Activated CD8-positive, alpha-beta T cell treated with anti-CD3 and anti-CD28 coated beads for 36 hours (primary cell): ENCODE results near the gene HEBP2. TPM values are rescaled to one million over a fixed set of nuclear protein-coding genes. Genes with fewer than 3 reads are reported as not detected.

ENCODE experiments used
- ATAC-seq: fragments of 200-7000 bp; cut with Tn5 transposase; one replicate; pipeline ENCODE4 v1.10.0; 2021; ENCODE audit warnings: mild to moderate bottlenecking, moderate library complexity
- CTCF ChIA-PET: fragments of 350-600 bp; sonication (Branson Sonifier 250); formaldehyde crosslinking; loops from one replicate; lab custom pipeline; 2021; ENCODE audit warnings: antibody characterized with exemption; lab: Charles Lee
- POLR2A ChIA-PET: fragments of 350-600 bp; sonication (Branson Sonifier 250); formaldehyde crosslinking; loops from one replicate; lab custom pipeline; 2021; ENCODE audit warnings: antibody characterized with exemption; lab: Charles Lee
- DNase-seq: peaks from one replicate; pipeline ENCODE4 v3.0.0-alpha.2; 2020
- H3K27ac Mint-ChIP-seq: one replicate; pipeline ENCODE4 v1.8.0; 2021; ENCODE audit warnings: mild to moderate bottlenecking, mixed read lengths
- H3K27me3 Mint-ChIP-seq: one replicate; pipeline ENCODE4 v1.8.0; 2021; ENCODE audit warnings: mixed read lengths
- H3K36me3 Mint-ChIP-seq: one replicate; pipeline ENCODE4 v1.8.0; 2021; ENCODE audit warnings: low read depth, mixed read lengths
- H3K4me1 Mint-ChIP-seq: one replicate; pipeline ENCODE4 v1.8.0; 2021; ENCODE audit warnings: low read depth, mixed read lengths
- H3K4me3 Mint-ChIP-seq: one replicate; pipeline ENCODE4 v1.8.0; 2021; ENCODE audit warnings: mild to moderate bottlenecking, moderate library complexity, mixed read lengths
- H3K9me3 Mint-ChIP-seq: one replicate; pipeline ENCODE4 v1.8.0; 2021; ENCODE audit warnings: mixed read lengths
- intact Hi-C: fragments of 100-400 bp; cut with micrococcal nuclease; formaldehyde crosslinking; loops from one replicate; pipeline ENCODE4 v1.10.0; 2022
- total RNA-seq, 2 experiments: library from RNA; stranded (reverse); gene quantifications; one replicate each; pipeline ENCODE4 v1.2.3, GENCODE V29; 2021
- TF ChIP-seq, protein P1 (sequence below): fragments of 200-600 bp; IDR thresholded peaks from one replicate; pipeline ENCODE4 v1.8.0; 2022; ENCODE audit warnings: antibody characterized with exemption, mild to moderate bottlenecking

HEBP2 gene
- total RNA-seq, 2 experiments from 2014 or later = 28.2 to 28.7 TPM

DNA sequence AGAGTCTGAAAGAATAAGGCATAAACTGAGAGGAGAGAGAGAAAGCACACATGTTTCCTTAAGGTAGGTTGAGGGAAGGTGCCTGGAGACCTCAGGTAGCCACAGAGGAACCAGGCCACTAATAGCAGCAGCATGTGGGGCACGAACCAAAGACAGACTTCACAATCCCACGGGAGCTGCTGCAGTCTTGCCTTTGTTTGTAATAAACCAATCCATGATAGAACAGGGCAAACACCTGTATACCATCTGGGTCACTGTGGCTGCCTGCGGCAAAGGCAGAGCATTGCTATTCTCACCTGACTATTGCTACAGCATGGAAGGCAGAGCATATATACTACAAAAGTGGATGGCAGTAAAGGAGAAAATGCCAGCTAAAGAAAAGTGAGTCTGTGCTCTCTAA lies 36.3 kb downstream of the HEBP2 start:
- Mint-ChIP-seq H3K4me1 (no peaks in the 10 kb centered on the region), H3K36me3 (no peaks in the 10 kb centered on the region), H3K27me3 (no peaks in the 10 kb centered on the region), H3K27ac (no peak overlapping the region), H3K9me3 (no peaks in the 10 kb centered on the region), H3K4me3 (no peak overlapping the region)
- ATAC-seq (no peak), DNase-seq (no peak)
- POLR2A ChIA-PET = no interaction called here
- CTCF ChIA-PET = interaction anchor here (0.6 to 3.1 kb wide), 3 partner anchors 12 to 324 kb away, joined by 4 to 11 read pairs (median 4); no protein-coding TSS in a partner anchor
- intact Hi-C loops = no loop called here
- TF ChIP-seq, protein P1, sequence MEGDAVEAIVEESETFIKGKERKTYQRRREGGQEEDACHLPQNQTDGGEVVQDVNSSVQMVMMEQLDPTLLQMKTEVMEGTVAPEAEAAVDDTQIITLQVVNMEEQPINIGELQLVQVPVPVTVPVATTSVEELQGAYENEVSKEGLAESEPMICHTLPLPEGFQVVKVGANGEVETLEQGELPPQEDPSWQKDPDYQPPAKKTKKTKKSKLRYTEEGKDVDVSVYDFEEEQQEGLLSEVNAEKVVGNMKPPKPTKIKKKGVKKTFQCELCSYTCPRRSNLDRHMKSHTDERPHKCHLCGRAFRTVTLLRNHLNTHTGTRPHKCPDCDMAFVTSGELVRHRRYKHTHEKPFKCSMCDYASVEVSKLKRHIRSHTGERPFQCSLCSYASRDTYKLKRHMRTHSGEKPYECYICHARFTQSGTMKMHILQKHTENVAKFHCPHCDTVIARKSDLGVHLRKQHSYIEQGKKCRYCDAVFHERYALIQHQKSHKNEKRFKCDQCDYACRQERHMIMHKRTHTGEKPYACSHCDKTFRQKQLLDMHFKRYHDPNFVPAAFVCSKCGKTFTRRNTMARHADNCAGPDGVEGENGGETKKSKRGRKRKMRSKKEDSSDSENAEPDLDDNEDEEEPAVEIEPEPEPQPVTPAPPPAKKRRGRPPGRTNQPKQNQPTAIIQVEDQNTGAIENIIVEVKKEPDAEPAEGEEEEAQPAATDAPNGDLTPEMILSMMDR = no peak

DNA sequence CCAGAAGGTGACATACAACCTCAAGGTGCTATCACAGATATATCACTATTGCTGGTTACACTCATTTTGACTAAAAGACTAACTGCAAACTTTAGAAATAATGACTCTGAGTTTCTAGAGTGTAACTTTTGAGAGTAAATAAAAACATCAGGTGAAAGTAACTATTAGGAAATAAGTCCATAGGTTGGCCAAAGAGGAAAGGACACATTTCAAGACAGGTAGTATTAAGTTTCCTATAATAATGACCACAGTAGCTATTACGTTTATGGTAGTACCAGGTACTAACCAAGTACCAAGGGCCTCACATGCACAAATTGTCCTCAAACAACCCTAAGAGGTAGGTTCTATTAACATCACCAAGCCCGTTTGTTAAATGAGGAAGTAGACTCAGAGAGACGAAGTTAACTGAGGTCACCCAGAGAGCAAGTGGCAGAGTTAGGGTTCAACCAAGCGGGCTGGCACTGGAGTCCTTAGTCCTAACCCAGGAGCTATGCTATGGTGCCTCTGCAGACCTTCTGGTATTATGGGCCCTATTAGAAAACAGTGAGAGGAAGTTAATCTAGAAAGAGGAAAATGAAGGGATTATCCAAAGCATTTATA lies 36.8 kb downstream of the HEBP2 start:
- intact Hi-C loops = no loop called here
- Mint-ChIP-seq H3K36me3 (no peaks in the 10 kb centered on the region), H3K9me3 (no peaks in the 10 kb centered on the region), H3K4me3 (no peak overlapping the region), H3K4me1 (no peaks in the 10 kb centered on the region), H3K27me3 (no peaks in the 10 kb centered on the region), H3K27ac (no peak overlapping the region)
- TF ChIP-seq, protein P1 = no peak
- POLR2A ChIA-PET = no interaction called here
- DNase-seq (no peak), ATAC-seq (no peak)
- CTCF ChIA-PET = interaction anchor here (1.1 to 3.1 kb wide), 4 partner anchors 12 to 120 kb away, joined by 3 to 11 read pairs (median 4); no protein-coding TSS in a partner anchor

DNA sequence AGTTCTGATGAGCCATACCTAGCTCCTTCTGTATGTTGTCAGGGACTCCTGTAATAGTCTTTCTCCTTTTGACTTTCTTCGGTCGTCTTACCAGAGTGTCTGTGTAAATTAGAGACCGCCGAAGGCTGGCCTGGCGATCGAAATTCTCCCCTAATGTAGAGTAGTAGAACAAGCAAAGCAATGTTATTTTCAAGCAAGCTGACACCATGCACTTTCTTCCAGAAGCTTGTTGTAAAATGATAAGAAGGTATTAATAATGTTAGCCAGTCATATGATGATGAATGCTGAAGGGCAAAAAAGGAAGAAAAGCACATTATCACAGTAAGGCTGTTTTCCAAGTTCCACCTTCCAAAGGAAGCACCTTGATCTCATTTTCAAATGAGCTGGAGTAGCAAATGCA lies 37.9 kb downstream of the HEBP2 start:
- ATAC-seq (no peak), DNase-seq (no peak)
- intact Hi-C loops = no loop called here
- CTCF ChIA-PET = interaction anchor here (1.0 to 3.1 kb wide), 5 partner anchors 12 to 119 kb away, joined by 3 to 11 read pairs (median 4); no protein-coding TSS in a partner anchor
- H3K9me3 Mint-ChIP-seq = no peaks in the 10 kb centered on the region
- H3K27me3 Mint-ChIP-seq = no peaks in the 10 kb centered on the region
- H3K4me1 Mint-ChIP-seq = no peaks in the 10 kb centered on the region
- no peak overlapping the region for H3K4me3 Mint-ChIP-seq
- TF ChIP-seq, protein P1 = no peak
- POLR2A ChIA-PET = no interaction called here
- H3K36me3 Mint-ChIP-seq = no peaks in the 10 kb centered on the region
- H3K27ac Mint-ChIP-seq = no peak overlapping the region

DNA sequence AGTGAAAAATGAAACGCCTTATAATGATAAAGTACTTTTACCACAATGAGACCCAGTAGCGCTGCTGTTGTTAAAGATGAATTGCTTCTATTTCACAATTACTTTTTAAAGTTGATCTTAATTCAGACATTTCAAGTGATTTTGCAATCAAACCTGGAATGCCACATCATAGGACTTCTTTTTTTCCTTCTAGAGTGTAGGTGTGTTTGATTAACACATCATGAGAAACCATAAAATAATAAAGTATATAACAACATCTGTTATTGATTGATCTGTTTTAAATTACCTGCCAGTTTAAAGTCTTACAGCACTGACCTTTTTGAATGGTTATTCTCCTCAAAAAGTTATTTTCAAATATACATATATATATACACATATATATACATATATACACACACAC lies 38.6 kb downstream of the HEBP2 start:
- Mint-ChIP-seq H3K27me3 (no peaks in the 10 kb centered on the region), H3K4me3 (no peak overlapping the region), H3K4me1 (no peaks in the 10 kb centered on the region), H3K36me3 (no peaks in the 10 kb centered on the region), H3K27ac (no peak overlapping the region), H3K9me3 (no peaks in the 10 kb centered on the region)
- intact Hi-C loops = no loop called here
- no peak for DNase-seq
- POLR2A ChIA-PET = no interaction called here
- TF ChIP-seq, protein P1 = no peak
- CTCF ChIA-PET = interaction anchor here (1.0 kb wide), 1 partner anchor 11 kb away, joined by 3 read pairs; no protein-coding TSS in a partner anchor
- no peak for ATAC-seq

DNA sequence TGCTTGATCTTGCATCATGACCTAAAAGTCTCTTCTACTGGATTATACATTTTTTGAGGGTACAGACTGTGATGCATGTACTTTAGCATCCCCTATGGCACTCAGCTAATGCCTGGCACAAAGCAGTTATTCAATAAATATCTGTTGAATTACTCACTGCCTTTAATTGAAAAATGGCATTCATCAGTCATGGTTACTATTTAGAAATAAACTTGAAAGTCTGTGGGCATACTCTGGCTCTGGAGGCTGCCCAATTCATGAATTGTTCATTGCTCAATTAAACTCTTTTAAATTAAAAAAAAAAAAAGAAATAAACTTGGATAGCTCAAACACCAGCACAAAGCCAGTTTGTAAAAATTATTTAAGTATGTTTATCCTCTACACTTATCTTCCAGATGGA lies 40.0 kb downstream of the HEBP2 start:
- H3K9me3 Mint-ChIP-seq = no peaks in the 10 kb centered on the region
- DNase-seq (no peak), ATAC-seq (no peak)
- H3K27me3 Mint-ChIP-seq = no peaks in the 10 kb centered on the region
- TF ChIP-seq, protein P1 = no peak
- ChIA-PET CTCF (interaction anchor here (1.0 kb wide), 1 partner anchor 12 kb away, joined by 4 read pairs; no protein-coding TSS in a partner anchor), POLR2A (no interaction called here)
- H3K4me1 Mint-ChIP-seq = no peaks in the 10 kb centered on the region
- no peaks in the 10 kb centered on the region for H3K36me3 Mint-ChIP-seq
- no peak overlapping the region for H3K27ac Mint-ChIP-seq
- H3K4me3 Mint-ChIP-seq = no peak overlapping the region
- intact Hi-C loops = no loop called here
